Left colon (tissue), 2 donors: ENCODE measurements around the gene SLC25A3. TPM values are rescaled to one million over a fixed set of nuclear protein-coding genes. Genes with fewer than 3 reads are reported as not detected.
"Not testable (repeated sequence)": the region's sequence is repeated elsewhere in the genome, so short reads cannot be mapped to it uniquely, and the experiment has no call there.

ENCODE experiments used
- ATAC-seq: fragments of 200-7000 bp; cut with Tn5 transposase; one replicate; pipeline ENCODE4 v1.9.1; 2020; ENCODE audit warnings: mild to moderate bottlenecking, moderate library complexity
- DNase-seq, 2 donors: peaks; one replicate each; pipeline ENCODE4 v3.0.0-alpha.2; 2020
- intact Hi-C, 2 donors: fragments of 100-400 bp; cut with DNase I in 1 of 2; cut with micrococcal nuclease in 1 of 2; formaldehyde crosslinking; loops; one replicate each; pipeline versions ENCODE4 v1.11.2 to v1.14.0; 2022; cut with DNase I, micrococcal nuclease
- total RNA-seq, 2 donors: library from RNA; stranded (reverse); fragmentation: NEBNext Ultra II Directional; extraction: Animal tissue kit (Norgen Biotek cat#: 25700); gene quantifications; one replicate each; pipeline ENCODE4 v1.2.1, GENCODE V29; 2021
- donor health status: DM: no; HTN: no; CAD: no.
- donor health status: DM: yes; HTN: yes; CAD: no.

Gene SLC25A3
- total RNA-seq, 2 donors from 2014 or later, result 712 to 806 TPM

GRCh38 chr12:98591209-98591608 lies 2.3 kb upstream of the SLC25A3 start:
- ATAC-seq (no peak), DNase-seq (no peak)
- intact Hi-C loops, result loop anchor here in 1 of 2 donors (10.0 kb wide), 1 partner anchor 54 kb away; the partner anchor contains the start of genes APAF1 and IKBIP

- ATAC-seq (no peak), DNase-seq (no peak)
- intact Hi-C loops, result loop anchor here in 1 of 2 donors (10.0 kb wide), 1 partner anchor 52 kb away; the partner anchor contains the start of genes APAF1 and IKBIP
Observed at GRCh38 chr12:98592825-98593322, 612 bp upstream of the SLC25A3 start.

- peak; percentile 49 to 66 for DNase-seq
- ATAC-seq, result peak; percentile 69
- intact Hi-C loops, result loop anchor here in 1 of 2 donors (10.0 kb wide), 1 partner anchor 51 kb away; the partner anchor contains the start of genes APAF1 and IKBIP
Observed at GRCh38 chr12:98594050-98594835, 757 bp downstream of the SLC25A3 start.

GRCh38 chr12:98595243-98595988 lies 1.9 kb downstream of the SLC25A3 start:
- DNase-seq (no peak), ATAC-seq (no peak)
- intact Hi-C loops, result loop anchor here in 1 of 2 donors (10.0 kb wide), 1 partner anchor 49 kb away; the partner anchor contains the start of genes APAF1 and IKBIP

GRCh38 chr12:98597313-98597712 lies 3.8 kb downstream of the SLC25A3 start:
- ATAC-seq, DNase-seq: not testable (repeated sequence)
- intact Hi-C loops, result loop anchor here in 1 of 2 donors (10.0 kb wide), 1 partner anchor 47 kb away; the partner anchor contains the start of genes APAF1 and IKBIP

- ATAC-seq (no peak), DNase-seq (no peak)
- intact Hi-C loops, result no loop called here
Observed at GRCh38 chr12:98601924-98602323, 8.4 kb downstream of the SLC25A3 start.

GRCh38 chr12:98606359-98606988 lies 13.0 kb downstream of the SLC25A3 start:
- no peak for DNase-seq
- intact Hi-C loops, result no loop called here
- ATAC-seq, result no peak

- intact Hi-C loops, result no loop called here
- ATAC-seq (no peak), DNase-seq (no peak)
Observed at GRCh38 chr12:98610596-98610995, 17.1 kb downstream of the SLC25A3 start.

GRCh38 chr12:98612696-98613334 lies 19.3 kb downstream of the SLC25A3 start:
- intact Hi-C loops, result no loop called here
- DNase-seq (no peak), ATAC-seq (peak; percentile 40)

GRCh38 chr12:98618952-98619351 lies 25.5 kb downstream of the SLC25A3 start:
- DNase-seq, result no peak
- intact Hi-C loops, result no loop called here
- no peak for ATAC-seq

- intact Hi-C loops, result no loop called here
- no peak for DNase-seq
- no peak for ATAC-seq
Observed at GRCh38 chr12:98635657-98636323, 42.3 kb downstream of the SLC25A3 start.

GRCh38 chr12:98637068-98637467 lies 43.6 kb downstream of the SLC25A3 start:
- intact Hi-C loops, result no loop called here
- no peak for ATAC-seq

GRCh38 chr12:98638009-98638408 lies 44.5 kb downstream of the SLC25A3 start:
- ATAC-seq, result no peak
- intact Hi-C loops, result no loop called here
- DNase-seq, result no peak

More at GRCh38 chr12:98637068-98637467, 43.6 kb downstream of the SLC25A3 start:
- DNase-seq, result no peak

- no peak for ATAC-seq
- intact Hi-C loops, result no loop called here
- no peak for DNase-seq
Observed at GRCh38 chr12:98639491-98639890, 46.0 kb downstream of the SLC25A3 start.

GRCh38 chr12:98642801-98643200 lies 49.3 kb downstream of the SLC25A3 start:
- ATAC-seq, DNase-seq: not testable (repeated sequence)
- intact Hi-C loops, result loop anchor here in 1 of 2 donors (10.0 kb wide), 1 partner anchor 48 kb away; the partner anchor contains the start of gene SLC25A3

- DNase-seq, result no peak
- no peak for ATAC-seq
- intact Hi-C loops, result loop anchor here in 1 of 2 donors (10.0 kb wide), 1 partner anchor 50 kb away; the partner anchor contains the start of gene SLC25A3
Observed at GRCh38 chr12:98644433-98644711, 50.9 kb downstream of the SLC25A3 start.

- ATAC-seq, result peak; percentile 96
Observed at GRCh38 chr12:98644712-98645571, 51.5 kb downstream of the SLC25A3 start, which contains the start of the genes APAF1 and IKBIP. APAF1 (plus strand) TSS chr12:98645290; CDS start chr12:98648360, 3,070 bp downstream. IKBIP (minus strand) TSS chr12:98644788; CDS start chr12:98644701, 87 bp downstream.

More at GRCh38 chr12:98644712-98645571, 51.5 kb downstream of the SLC25A3 start, which contains the start of the genes APAF1 and IKBIP:
- intact Hi-C loops, result loop anchor here in 1 of 2 donors (10.0 kb wide), 1 partner anchor 50 kb away; the partner anchor contains the start of gene SLC25A3
- peak; percentile 97 to 99 for DNase-seq
